H9 (cell line): ENCODE data around the gene SLC4A3. TPM values are rescaled to one million over a fixed set of nuclear protein-coding genes. Genes with fewer than 3 reads are reported as not detected.

ENCODE experiments used
- DNase-seq: peaks from one replicate; pipeline ENCODE4 v3.0.0-alpha.2; 2017
- H2AFZ ChIP-seq: one replicate; pipeline ENCODE4 v1.6.1; 2013; ENCODE audit warnings: mild to moderate bottlenecking, low read length, control low read depth, moderate library complexity
- H2AK5ac ChIP-seq: 2 replicates; pipeline ENCODE4 v1.6.1; 2013; ENCODE audit warnings: low read length, control low read depth, mixed read lengths; ENCODE audit not compliant: insufficient read length
- H2BK120ac ChIP-seq: one replicate; pipeline ENCODE4 v1.6.1; 2013; ENCODE audit warnings: low read depth, mild to moderate bottlenecking, low read length, control low read depth, inconsistent platforms; ENCODE audit not compliant: poor library complexity, severe bottlenecking
- H2BK12ac ChIP-seq: 2 replicates; pipeline ENCODE4 v1.6.1; 2013; ENCODE audit warnings: low read length, control low read depth, mixed read lengths, low read depth; ENCODE audit not compliant: insufficient read length
- H2BK15ac ChIP-seq: 2 replicates; pipeline ENCODE4 v1.6.1; 2013; ENCODE audit warnings: low read depth, low read length, control low read depth
- H2BK20ac ChIP-seq: one replicate; pipeline ENCODE4 v1.6.1; 2013; ENCODE audit warnings: low read depth, mild to moderate bottlenecking, low read length, control low read depth, inconsistent platforms; ENCODE audit not compliant: poor library complexity, severe bottlenecking
- H2BK5ac ChIP-seq: 2 replicates; pipeline ENCODE4 v1.6.1; 2013; ENCODE audit warnings: low read length, control low read depth, mixed read lengths; ENCODE audit not compliant: insufficient read length
- H3K14ac ChIP-seq: 2 replicates; pipeline ENCODE4 v1.6.1; 2013; ENCODE audit warnings: low read length, control low read depth; ENCODE audit not compliant: insufficient read depth
- H3K18ac ChIP-seq: 2 replicates; pipeline ENCODE4 v1.6.1; 2013; ENCODE audit warnings: low read depth, mild to moderate bottlenecking, mixed read lengths, low read length, control low read depth; ENCODE audit not compliant: insufficient read length
- H3K23ac ChIP-seq: 2 replicates; pipeline ENCODE4 v1.6.1; 2013; ENCODE audit warnings: low read length, control low read depth, mixed read lengths, low read depth; ENCODE audit not compliant: insufficient read length
- H3K23me2 ChIP-seq: 2 replicates; pipeline ENCODE4 v1.6.1; 2013; ENCODE audit warnings: low read depth, mild to moderate bottlenecking, mixed read lengths, low read length, control low read depth; ENCODE audit not compliant: insufficient read length, poor library complexity, severe bottlenecking
- H3K27ac ChIP-seq: 2 replicates; pipeline ENCODE4 v1.5.1; 2013; ENCODE audit warnings: low read length, control low read depth, mixed read lengths, low read depth; ENCODE audit not compliant: insufficient read length
- H3K27me3 ChIP-seq: 2 replicates; pipeline ENCODE4 v1.6.1; 2013; ENCODE audit warnings: low read length, control low read depth, inconsistent platforms; ENCODE audit not compliant: insufficient read depth
- H3K4ac ChIP-seq: 2 replicates; pipeline ENCODE4 v1.6.1; 2013; ENCODE audit warnings: low read depth, mild to moderate bottlenecking, control low read depth, inconsistent platforms, low read length, moderate library complexity
- H3K4me1 ChIP-seq: 2 replicates; pipeline ENCODE4 v1.6.1; 2013; ENCODE audit warnings: low read length, control low read depth, inconsistent platforms; ENCODE audit not compliant: insufficient read depth
- H3K4me2 ChIP-seq: 2 replicates; pipeline ENCODE4 v1.6.1; 2013; ENCODE audit warnings: low read length, control low read depth, mixed read lengths; ENCODE audit not compliant: insufficient read length, insufficient read depth
- H3K56ac ChIP-seq: 2 replicates; pipeline ENCODE4 v1.6.1; 2013; ENCODE audit warnings: low read depth, mild to moderate bottlenecking, mixed read lengths, low read length, control low read depth; ENCODE audit not compliant: insufficient read length
- H3K79me1 ChIP-seq: 2 replicates; pipeline ENCODE4 v1.6.1; 2013; ENCODE audit warnings: low read depth, mild to moderate bottlenecking, moderate library complexity, low read length, control low read depth, inconsistent platforms; ENCODE audit not compliant: insufficient read depth, poor library complexity, severe bottlenecking
- H3K79me2 ChIP-seq: 2 replicates; pipeline ENCODE4 v1.6.1; 2013; ENCODE audit warnings: low read length, control low read depth, inconsistent platforms; ENCODE audit not compliant: insufficient read depth
- H3K9ac ChIP-seq: 2 replicates; pipeline ENCODE4 v1.6.1; 2013; ENCODE audit warnings: low read length, control low read depth, mixed read lengths; ENCODE audit not compliant: insufficient read length; ENCODE audit errors: extremely low read depth
- H3K9me3 ChIP-seq: one replicate; pipeline ENCODE4 v1.6.1; 2013; ENCODE audit warnings: low read depth, low read length, inconsistent platforms; ENCODE audit not compliant: control insufficient read depth
- H3T11ph ChIP-seq: one replicate; pipeline ENCODE4 v1.6.1; 2013; ENCODE audit warnings: mild to moderate bottlenecking, low read length, control low read depth, inconsistent platforms
- H4K20me1 ChIP-seq: one replicate; pipeline ENCODE4 v1.6.1; 2013; ENCODE audit not compliant: control insufficient read depth, insufficient read length, insufficient read depth
- H4K5ac ChIP-seq: 2 replicates; pipeline ENCODE4 v1.6.1; 2013; ENCODE audit warnings: low read depth, mild to moderate bottlenecking, mixed read lengths, low read length, control low read depth; ENCODE audit not compliant: insufficient read length
- H4K8ac ChIP-seq: replicated peaks from 2 replicates; pipeline ENCODE4 v1.6.1; 2013; ENCODE audit warnings: low read length, control low read depth, mixed read lengths, low read depth; ENCODE audit not compliant: insufficient read length
- H4K91ac ChIP-seq: 2 replicates; pipeline ENCODE4 v1.6.1; 2013; ENCODE audit warnings: low read depth, mild to moderate bottlenecking, moderate library complexity, mixed read lengths, low read length, control low read depth; ENCODE audit not compliant: insufficient read length
- H3K27ac Mint-ChIP-seq, 3 experiments: 2 replicates in 2 of 3; 3 replicates in 1 of 3; pipeline ENCODE4 v1.8.0; 2020 to 2021; ENCODE audit warnings: mixed read lengths in 3 of 3, mild to moderate bottlenecking in 1 of 3, moderate library complexity in 1 of 3
- H3K27me3 Mint-ChIP-seq: 2 replicates; pipeline ENCODE4 v1.8.0; 2021; ENCODE audit warnings: low read depth, mild to moderate bottlenecking, moderate library complexity, mixed read lengths
- H3K36me3 Mint-ChIP-seq, 3 experiments: 2 replicates in 2 of 3; 3 replicates in 1 of 3; pipeline ENCODE4 v1.8.0; 2020 to 2021; ENCODE audit warnings: low read depth in 3 of 3, mixed read lengths in 3 of 3; ENCODE audit not compliant: insufficient read depth in 1 of 3
- H3K4me1 Mint-ChIP-seq, 2 experiments: 2 replicates each; pipeline ENCODE4 v1.8.0; 2020; ENCODE audit warnings: mixed read lengths in 2 of 2
- H3K4me3 Mint-ChIP-seq, 2 experiments: 2 replicates in 1 of 2; 3 replicates in 1 of 2; pipeline ENCODE4 v1.8.0; 2020 to 2021; ENCODE audit warnings: mild to moderate bottlenecking in 2 of 2, mixed read lengths in 2 of 2, moderate library complexity in 1 of 2
- H3K9me3 Mint-ChIP-seq, 2 experiments: 2 replicates in 1 of 2; 3 replicates in 1 of 2; pipeline ENCODE4 v1.8.0; 2020; ENCODE audit warnings: mild to moderate bottlenecking in 2 of 2, mixed read lengths in 2 of 2, moderate library complexity in 1 of 2
- CTCF ChIP-seq: fragments of 200-600 bp; sonication (generic); conservative IDR thresholded peaks from 3 replicates; pipeline ENCODE4 v1.8.0; 2021; ENCODE audit warnings: antibody characterized with exemption, mild to moderate bottlenecking
- total RNA-seq: library from RNA; stranded (reverse); gene quantifications from 2 replicates; pipeline ENCODE4 v1.2.1, GENCODE V29; 2021

SLC4A3 gene
- total RNA-seq, 1 experiment from 2014 or later: 11.1 TPM

- no peak overlapping the region for H2BK20ac ChIP-seq
Measured at GRCh38 chr2:219662566-219662965, 35.1 kb downstream of the SLC4A3 start.

More at GRCh38 chr2:219662566-219662965, 35.1 kb downstream of the SLC4A3 start:
- Mint-ChIP-seq H3K27me3 (peaks cover 1% of the 10 kb centered on the region; the same call in 1 of the 2 replicates), H3K27ac (peak overlapping the region in 2 of 3 experiments; percentile 37 to 38; a peak in 3 of 7 replicates), H3K4me3 (no peak overlapping the region), H3K4me1 (peaks cover 16 to 23% of the 10 kb centered on the region in 2 experiments), H3K9me3 (peaks cover 15 to 18% of the 10 kb centered on the region in 2 experiments), H3K36me3 (peaks cover 3 to 15% (median 13%) of the 10 kb centered on the region in 3 experiments; a peak in 6 of 7 replicates)
- Histone ChIP-seq H2AFZ (no peak overlapping the region), H2AK5ac (no peak overlapping the region), H3K14ac (no peak overlapping the region), H3K4me2 (no peak overlapping the region), H3K79me1 (no peaks in the 10 kb centered on the region), H3K9me3 (no peaks in the 10 kb centered on the region), H2BK120ac (no peak overlapping the region), H3K79me2 (no peaks in the 10 kb centered on the region), H4K20me1 (no peaks in the 10 kb centered on the region), H2BK5ac (no peak overlapping the region), H3K23me2 (no peaks in the 10 kb centered on the region), H3K9ac (no peak overlapping the region), H3K56ac (no peak overlapping the region), H2BK12ac (no peak overlapping the region), H3K4me1 (no peaks in the 10 kb centered on the region), H4K5ac (no peak overlapping the region), H3T11ph (no peak overlapping the region), H3K18ac (no peak overlapping the region), H3K23ac (no peak overlapping the region), H3K27me3 (no peaks in the 10 kb centered on the region), H3K27ac (peak overlapping the region; percentile 32), H4K8ac (no peak overlapping the region), H2BK15ac (no peak overlapping the region), H3K4ac (no peak overlapping the region), H4K91ac (no peak overlapping the region)
- TF ChIP-seq CTCF: no peak
- DNase-seq: peak; percentile 58
